Esophagus muscularis mucosa (tissue), 3 donors: ENCODE data around the gene ARHGAP6.

Source experiments
- POLR2A ChIP-seq: fragments of 450-650 bp; IDR thresholded peaks from one replicate; pipeline ENCODE4 v1.6.1; 2017; ENCODE audit warnings: antibody characterized with exemption, moderate library complexity, mild to moderate bottlenecking, low read depth
- TF ChIP-seq, protein P1 (sequence below), 3 experiments: fragments of 200-600 bp in 2 of 3; fragments of 450-650 bp in 1 of 3; sonication (generic) in 2 of 3; IDR thresholded peaks; one replicate each; pipeline ENCODE4 v1.5.1; 2017 to 2019; ENCODE audit warnings: antibody characterized with exemption in 3 of 3, mild to moderate bottlenecking in 2 of 3, moderate library complexity in 1 of 3

DNA sequence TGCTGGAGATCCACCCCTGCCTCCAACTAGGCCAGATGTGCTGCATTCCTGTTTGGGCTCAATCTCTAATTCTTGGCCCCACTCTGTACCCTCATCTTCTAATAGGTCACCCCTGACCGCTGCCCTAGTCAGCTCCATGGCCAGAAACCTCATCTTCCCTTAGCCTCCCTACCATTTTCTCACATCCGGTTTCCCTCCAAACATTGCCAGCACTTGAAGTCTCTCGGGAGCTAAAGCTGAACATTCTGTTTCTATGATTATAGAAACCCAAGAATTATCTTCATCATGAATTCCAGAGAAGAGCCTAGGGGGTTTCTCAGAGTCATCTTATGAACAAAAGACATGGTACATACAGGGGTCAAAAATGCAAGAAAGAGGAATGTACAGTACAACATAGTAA, 192.8 kb downstream of the ARHGAP6 start:
- TF ChIP-seq POLR2A = no peak
- TF ChIP-seq, protein P1, sequence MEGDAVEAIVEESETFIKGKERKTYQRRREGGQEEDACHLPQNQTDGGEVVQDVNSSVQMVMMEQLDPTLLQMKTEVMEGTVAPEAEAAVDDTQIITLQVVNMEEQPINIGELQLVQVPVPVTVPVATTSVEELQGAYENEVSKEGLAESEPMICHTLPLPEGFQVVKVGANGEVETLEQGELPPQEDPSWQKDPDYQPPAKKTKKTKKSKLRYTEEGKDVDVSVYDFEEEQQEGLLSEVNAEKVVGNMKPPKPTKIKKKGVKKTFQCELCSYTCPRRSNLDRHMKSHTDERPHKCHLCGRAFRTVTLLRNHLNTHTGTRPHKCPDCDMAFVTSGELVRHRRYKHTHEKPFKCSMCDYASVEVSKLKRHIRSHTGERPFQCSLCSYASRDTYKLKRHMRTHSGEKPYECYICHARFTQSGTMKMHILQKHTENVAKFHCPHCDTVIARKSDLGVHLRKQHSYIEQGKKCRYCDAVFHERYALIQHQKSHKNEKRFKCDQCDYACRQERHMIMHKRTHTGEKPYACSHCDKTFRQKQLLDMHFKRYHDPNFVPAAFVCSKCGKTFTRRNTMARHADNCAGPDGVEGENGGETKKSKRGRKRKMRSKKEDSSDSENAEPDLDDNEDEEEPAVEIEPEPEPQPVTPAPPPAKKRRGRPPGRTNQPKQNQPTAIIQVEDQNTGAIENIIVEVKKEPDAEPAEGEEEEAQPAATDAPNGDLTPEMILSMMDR (IDR thresholded peaks at IDR 0.05) = no peak
